HepG2 (cell line): ENCODE data around the gene GIMAP1. TPM values are rescaled to one million over a fixed set of nuclear protein-coding genes. Genes with fewer than 3 reads are reported as not detected.

ENCODE experiments used
- ATAC-seq: fragments of 200-7000 bp; cut with Tn5 transposase; 3 replicates; pipeline ENCODE4 v1.9.1; 2020; ENCODE audit warnings: mild to moderate bottlenecking, moderate library complexity
- BruUV-seq: library from RNA; stranded (reverse); fragments of 400-500 nt; replicated peaks from 2 replicates; lab custom pipeline; 2021; lab: Mats Ljungman, UMichigan
- CTCF ChIA-PET: fragments of 300-600 bp; formaldehyde crosslinking; extraction: SDS; loops from one replicate; lab custom pipeline; 2021; ENCODE audit warnings: low total read pairs, inconsistent platforms, low intra/inter-chr PET ratio; lab: Yijun Ruan, JAX
- POLR2A ChIA-PET: fragments of 350-600 bp; sonication (Branson Sonifier 250); formaldehyde crosslinking; loops from one replicate; lab custom pipeline; 2020; ENCODE audit warnings: antibody characterized with exemption, inconsistent platforms; lab: Yijun Ruan, JAX
- DNase-seq: peaks from one replicate; pipeline ENCODE4 v3.0.0-alpha.2; 2015; ENCODE audit warnings: low spot score
- FAIRE-seq: peaks from 3 replicates; lab custom pipeline; 2011; peaks lifted over from hg19 to GRCh38; lab: Jason Lieb, UNC
- H2AFZ ChIP-seq: one replicate; pipeline ENCODE4 v1.6.1; 2011; ENCODE audit warnings: low read length, inconsistent platforms
- H3K27ac ChIP-seq: fragments of 300-600 bp; 3 replicates; pipeline ENCODE4 v1.8.0; 2011; ENCODE audit warnings: mixed run types, mild to moderate bottlenecking, mixed read lengths, low read length, inconsistent platforms; ENCODE audit not compliant: insufficient read depth; ENCODE audit errors: extremely low read length
- H3K27me3 ChIP-seq, 2 experiments: fragments of 200-600 bp in 1 of 2; 2 replicates in 1 of 2; 3 replicates in 1 of 2; pipeline versions ENCODE4 v1.6.0 to v1.8.0; 2011; ENCODE audit warnings: low read length in 2 of 2, mild to moderate bottlenecking in 2 of 2, moderate library complexity in 2 of 2, inconsistent platforms in 1 of 2; ENCODE audit not compliant: insufficient read depth in 2 of 2, control insufficient read depth in 1 of 2
- H3K36me3 ChIP-seq, 2 experiments: fragments of 200-600 bp in 1 of 2; replicated peaks in 1 of 2; 2 replicates in 1 of 2; 3 replicates in 1 of 2; pipeline versions ENCODE4 v1.5.1 to v1.8.0; 2011; ENCODE audit warnings: low read length in 2 of 2, inconsistent platforms in 1 of 2; ENCODE audit not compliant: insufficient read depth in 2 of 2, control insufficient read depth in 1 of 2
- H3K4me1 ChIP-seq: 2 replicates; pipeline ENCODE4 v1.5.1; 2012; ENCODE audit warnings: low read length, inconsistent platforms; ENCODE audit not compliant: insufficient read depth
- H3K4me2 ChIP-seq: 2 replicates; pipeline ENCODE4 v1.6.0; 2011; ENCODE audit warnings: low read depth, low read length, inconsistent platforms
- H3K4me3 ChIP-seq, 3 experiments: fragments of 200-600 bp in 1 of 3; sonication (generic), shearing (Covaris generic) in 1 of 3; replicated peaks in 1 of 3; 2 replicates each; pipeline ENCODE4 v1.5.1; 2011 to 2016; ENCODE audit warnings: low read length in 3 of 3, inconsistent platforms in 2 of 3, low read depth in 2 of 3, mild to moderate bottlenecking in 2 of 3, control low read depth in 1 of 3, mixed read lengths in 1 of 3; ENCODE audit not compliant: insufficient read depth in 1 of 3
- H3K79me2 ChIP-seq: one replicate; pipeline ENCODE4 v1.6.1; 2011; ENCODE audit warnings: low read length, inconsistent platforms; ENCODE audit not compliant: insufficient read depth
- H3K9ac ChIP-seq: 2 replicates; pipeline ENCODE4 v1.6.0; 2011; ENCODE audit warnings: mild to moderate bottlenecking, low read depth, low read length, inconsistent platforms; ENCODE audit not compliant: insufficient read depth
- H3K9me3 ChIP-seq: 2 replicates; pipeline ENCODE4 v1.5.1; 2012; ENCODE audit warnings: mild to moderate bottlenecking, low read length
- H4K20me1 ChIP-seq: 2 replicates; pipeline ENCODE4 v1.6.0; 2011; ENCODE audit warnings: inconsistent platforms, mild to moderate bottlenecking, low read length, moderate library complexity; ENCODE audit not compliant: insufficient read depth
- ARNT ChIP-seq: fragments of 450-650 bp; IDR thresholded peaks from 2 replicates; pipeline ENCODE4 v1.6.1; 2017
- CBX1 ChIP-seq: IDR thresholded peaks from one replicate; pipeline ENCODE4 v1.6.1; 2016; ENCODE audit warnings: antibody characterized with exemption, low read depth
- FOXA3 ChIP-seq: IDR thresholded peaks from 2 replicates; pipeline ENCODE4 v1.6.1; 2016; ENCODE audit warnings: missing genetic modification reagents, missing compliant biosample characterization
- HDAC6 ChIP-seq: fragments of 200-600 bp; sonication (generic); IDR thresholded peaks from 2 replicates; pipeline ENCODE4 v1.7.0; 2017; ENCODE audit warnings: mild to moderate bottlenecking, antibody characterized with exemption, low read length, low read depth
- KIAA2018 ChIP-seq: sonication (generic); formaldehyde crosslinking; IDR thresholded peaks from 2 replicates; pipeline ENCODE4 v1.5.0; 2020; ENCODE audit warnings: mild to moderate bottlenecking, missing genetic modification reagents, borderline replicate concordance
- MAX ChIP-seq: IDR thresholded peaks from 2 replicates; pipeline ENCODE4 v1.6.1; 2012; ENCODE audit warnings: inconsistent platforms
- MIER3 ChIP-seq: IDR thresholded peaks from 2 replicates; pipeline ENCODE4 v1.6.1; 2016; ENCODE audit warnings: missing compliant biosample characterization, borderline replicate concordance
- ZFP36L2 ChIP-seq: sonication (generic); formaldehyde crosslinking; IDR thresholded peaks from 2 replicates; pipeline ENCODE4 v1.4.0; 2020; ENCODE audit warnings: missing genetic modification reagents
- ZFP37 ChIP-seq: sonication (generic); formaldehyde crosslinking; IDR thresholded peaks from 2 replicates; pipeline ENCODE4 v1.4.0; 2020; ENCODE audit warnings: missing genetic modification reagents, borderline replicate concordance
- ZNF292 ChIP-seq: sonication (generic); formaldehyde crosslinking; IDR thresholded peaks from 2 replicates; pipeline ENCODE4 v1.8.1; 2022; ENCODE audit warnings: mild to moderate bottlenecking, low read depth, missing genetic modification reagents, borderline replicate concordance
- ZNF598 ChIP-seq: sonication (generic); formaldehyde crosslinking; IDR thresholded peaks from 2 replicates; pipeline ENCODE4 v1.5.1; 2020; ENCODE audit warnings: mild to moderate bottlenecking, missing genetic modification reagents, borderline replicate concordance
- ZNF678 ChIP-seq: sonication (generic); formaldehyde crosslinking; IDR thresholded peaks from 2 replicates; pipeline ENCODE4 v1.4.0; 2020; ENCODE audit warnings: mild to moderate bottlenecking, missing genetic modification reagents
- ZNF749 ChIP-seq: sonication (generic); formaldehyde crosslinking; IDR thresholded peaks from 2 replicates; pipeline ENCODE4 v1.8.0; 2022; ENCODE audit warnings: mild to moderate bottlenecking, missing genetic modification reagents, moderate library complexity, borderline replicate concordance
- WGBS: methylation state at CpG from one replicate; pipeline ENCODE4 v1.1.6; 2017; ENCODE audit warnings: low lambda C conversion rate; 5-methylcytosine and 5-hydroxymethylcytosine counted together
- in situ Hi-C: cut with HindIII; loops from 2 replicates; pipeline ENCODE4 v1.10.0; 2017; ENCODE audit warnings: low pct_unique_long_range_greater_than_20kb; ENCODE audit not compliant: extremely low pct_ligation_motif_present
- intact Hi-C: fragments of 100-400 bp; cut with micrococcal nuclease; formaldehyde crosslinking; loops from one replicate; pipeline ENCODE4 v1.10.0; 2022; ENCODE audit not compliant: unreplicated experiment
- polyA plus RNA-seq, 8 experiments: library from polyadenylated mRNA; depleted of rRNA in 3 of 8; stranded (reverse) in 7 of 8; unstranded in 1 of 8; fragments of >200 nt; fragmentation: Illumina TruSeq in 4 of 8; extraction: Trizol in 4 of 8; gene quantifications; 2 replicates each; pipeline versions ENCODE4 v1.2.1 to v1.2.3, GENCODE V29; 2011 to 2016; ENCODE audit warnings: low read depth in 4 of 8, missing spikeins in 1 of 8, mixed read lengths in 1 of 8; ENCODE audit not compliant: insufficient read depth in 1 of 8
- total RNA-seq, 5 experiments: library from RNA; depleted of rRNA; stranded (reverse); fragments of >200 nt; fragmentation: Illumina TruSeq; extraction: Trizol; gene quantifications; 2 replicates each; pipeline ENCODE4 v1.2.3, GENCODE V29; 2016; ENCODE audit warnings: low read depth in 1 of 5

Gene GIMAP1
- total and polyA plus RNA-seq, 2 of the 13 experiments (the other 11 are each of a cell fraction or from before 2014, with no cell fraction given): not detected

GRCh38 chr7:150733482-150734095 is 17.2 kb downstream of the GIMAP1 start:
- Histone ChIP-seq H3K79me2 (no peaks in the 10 kb centered on the region), H3K9ac (no peak overlapping the region), H3K4me2 (no peak overlapping the region), H2AFZ (no peak overlapping the region), H3K36me3 (no peaks in the 10 kb centered on the region), H4K20me1 (no peaks in the 10 kb centered on the region), H3K9me3 (no peaks in the 10 kb centered on the region), H3K4me1 (no peaks in the 10 kb centered on the region), H3K4me3 (no peak overlapping the region), H3K27me3 (peaks cover 0 to 10% of the 10 kb centered on the region in 2 experiments; a peak in 1 of 5 replicates), H3K27ac (no peak overlapping the region)
- ChIA-PET POLR2A (no interaction called here), CTCF (no interaction called here)
- FAIRE-seq (no peak), DNase-seq (no peak), ATAC-seq (no peak)
- BruUV-seq: no TSS peak
- WGBS: 3% methylated on average over 5 of the region's 5 CpGs
- in situ Hi-C loops (no loop called here), intact Hi-C loops (no loop called here)
- TF ChIP-seq FOXA3 (no peak), CBX1 (no peak), ZFP36L2 (CRISPR knock-in tag) (no peak), ZNF598 (CRISPR knock-in tag) (no peak), ARNT (no peak), MIER3 (no peak), ZNF678 (no peak), ZFP37 (CRISPR knock-in tag) (no peak), MAX (no peak), HDAC6 (no peak), KIAA2018 (CRISPR knock-in tag) (no peak), ZNF749 (CRISPR knock-in tag) (no peak), ZNF292 (CRISPR knock-in tag) (no peak)
